GM12874 (cell line): ENCODE results near the gene TRAPPC3.

Source experiments
- CTCF ChIP-seq: IDR thresholded peaks from 2 replicates; pipeline ENCODE4 v1.5.1; 2011; ENCODE audit warnings: low read depth, mild to moderate bottlenecking, control low read depth, low read length, moderate library complexity; ENCODE audit not compliant: insufficient read depth

The TRAPPC3 gene

GRCh38 chr1:36157115-36157903, 8.0 kb upstream of the TRAPPC3 start:
- no peak for TF ChIP-seq CTCF

- TF ChIP-seq CTCF: no peak
These were observed 7.2 kb upstream of the TRAPPC3 start for GRCh38 chr1:36156329-36157114.

GRCh38 chr1:36155408-36156328, 6.4 kb upstream of the TRAPPC3 start, which contains the start of gene MAP7D1:
Gene MAP7D1 (plus strand): TSS chr1:36156160. CDS start chr1:36156418, 258 bp downstream.
- no peak for TF ChIP-seq CTCF

- TF ChIP-seq CTCF: no peak
These were observed 5.6 kb upstream of the TRAPPC3 start for GRCh38 chr1:36154765-36155407.

GRCh38 chr1:36154335-36154734, 5.0 kb upstream of the TRAPPC3 start:
- TF ChIP-seq CTCF: no peak

GRCh38 chr1:36153476-36153875, 4.2 kb upstream of the TRAPPC3 start:
- no peak for TF ChIP-seq CTCF
